WTC11 (cell line): Measurements from ENCODE around the gene CYP11A1.

Source experiments
- CBFB ChIP-seq: sonication (generic); formaldehyde crosslinking; IDR thresholded peaks from 2 replicates; pipeline ENCODE4 v1.8.1; 2022; ENCODE audit warnings: mild to moderate bottlenecking, low read depth, missing genetic modification reagents
- NR1H2 ChIP-seq: sonication (generic); formaldehyde crosslinking; IDR thresholded peaks from 2 replicates; pipeline ENCODE4 v1.9.0; 2021; ENCODE audit warnings: mild to moderate bottlenecking, moderate library complexity, missing genetic modification reagents
- NR2C2 ChIP-seq: sonication (generic); formaldehyde crosslinking; IDR thresholded peaks from 2 replicates; pipeline ENCODE4 v1.8.0; 2022; ENCODE audit warnings: mild to moderate bottlenecking, missing genetic modification reagents
- RELA ChIP-seq: sonication (generic); formaldehyde crosslinking; IDR thresholded peaks from 2 replicates; pipeline ENCODE4 v1.8.1; 2022; ENCODE audit warnings: missing genetic modification reagents, mild to moderate bottlenecking, borderline replicate concordance
- SMAD3 ChIP-seq: sonication (generic); formaldehyde crosslinking; IDR thresholded peaks from 2 replicates; pipeline ENCODE4 v1.8.0; 2022; ENCODE audit warnings: missing genetic modification reagents, mild to moderate bottlenecking, borderline replicate concordance
- SP1 ChIP-seq: sonication (generic); formaldehyde crosslinking; conservative IDR thresholded peaks from 2 replicates; pipeline ENCODE4 v1.8.1; 2022; ENCODE audit warnings: missing genetic modification reagents
- ZNF121 ChIP-seq: sonication (generic); formaldehyde crosslinking; IDR thresholded peaks from 2 replicates; pipeline ENCODE4 v1.8.0; 2023; ENCODE audit warnings: missing genetic modification reagents
- ZNF317 ChIP-seq: sonication (generic); formaldehyde crosslinking; IDR thresholded peaks from 2 replicates; pipeline ENCODE4 v1.8.1; 2023; ENCODE audit warnings: low read depth, mild to moderate bottlenecking, moderate library complexity, missing genetic modification reagents, borderline replicate concordance
- TF ChIP-seq, protein P1 (sequence below): fragments of 200-600 bp; IDR thresholded peaks from 2 replicates; pipeline ENCODE4 v1.8.0; 2022; ENCODE audit warnings: antibody characterized with exemption
- TF ChIP-seq, protein P2 (sequence below): sonication (generic); formaldehyde crosslinking; IDR thresholded peaks from 2 replicates; pipeline ENCODE4 v1.8.0; 2022; ENCODE audit warnings: missing genetic modification reagents
- TF ChIP-seq, protein P3 (sequence below): sonication (generic); formaldehyde crosslinking; IDR thresholded peaks from 2 replicates; pipeline ENCODE4 v1.8.0; 2022; ENCODE audit warnings: mild to moderate bottlenecking, missing genetic modification reagents
- TF ChIP-seq, protein P4 (sequence below): sonication (generic); formaldehyde crosslinking; IDR thresholded peaks from 2 replicates; pipeline ENCODE4 v1.8.1; 2023; ENCODE audit warnings: mild to moderate bottlenecking, missing genetic modification reagents, moderate library complexity
- TF ChIP-seq, protein P5 (sequence below): sonication (generic); formaldehyde crosslinking; conservative IDR thresholded peaks from 2 replicates; pipeline ENCODE4 v1.8.1; 2022; ENCODE audit warnings: mild to moderate bottlenecking, missing genetic modification reagents
- TF ChIP-seq, protein P6 (sequence below): sonication (generic); formaldehyde crosslinking; IDR thresholded peaks from 2 replicates; pipeline ENCODE4 v1.8.1; 2023; ENCODE audit warnings: mild to moderate bottlenecking, missing genetic modification reagents, moderate library complexity

DNA sequence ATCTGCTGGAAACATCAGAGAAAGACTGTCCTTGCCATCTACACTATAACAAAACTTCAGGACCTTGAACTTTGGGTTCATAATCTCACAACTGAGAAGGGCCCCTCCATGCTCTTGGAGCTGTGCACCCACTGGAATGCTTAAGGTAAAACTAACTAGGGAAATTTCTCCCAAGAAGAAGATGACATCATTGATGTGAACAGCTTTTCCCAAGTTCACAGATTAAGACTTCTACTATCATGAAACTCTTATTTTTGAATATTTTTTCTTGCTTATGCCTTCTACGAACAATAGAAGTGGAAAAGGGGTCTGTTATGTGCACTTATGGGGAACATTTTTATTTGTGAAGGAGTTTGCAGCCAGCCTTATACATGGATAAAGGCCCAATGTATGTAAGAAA, 5.0 kb downstream of the CYP11A1 start:
- TF ChIP-seq, protein P1, sequence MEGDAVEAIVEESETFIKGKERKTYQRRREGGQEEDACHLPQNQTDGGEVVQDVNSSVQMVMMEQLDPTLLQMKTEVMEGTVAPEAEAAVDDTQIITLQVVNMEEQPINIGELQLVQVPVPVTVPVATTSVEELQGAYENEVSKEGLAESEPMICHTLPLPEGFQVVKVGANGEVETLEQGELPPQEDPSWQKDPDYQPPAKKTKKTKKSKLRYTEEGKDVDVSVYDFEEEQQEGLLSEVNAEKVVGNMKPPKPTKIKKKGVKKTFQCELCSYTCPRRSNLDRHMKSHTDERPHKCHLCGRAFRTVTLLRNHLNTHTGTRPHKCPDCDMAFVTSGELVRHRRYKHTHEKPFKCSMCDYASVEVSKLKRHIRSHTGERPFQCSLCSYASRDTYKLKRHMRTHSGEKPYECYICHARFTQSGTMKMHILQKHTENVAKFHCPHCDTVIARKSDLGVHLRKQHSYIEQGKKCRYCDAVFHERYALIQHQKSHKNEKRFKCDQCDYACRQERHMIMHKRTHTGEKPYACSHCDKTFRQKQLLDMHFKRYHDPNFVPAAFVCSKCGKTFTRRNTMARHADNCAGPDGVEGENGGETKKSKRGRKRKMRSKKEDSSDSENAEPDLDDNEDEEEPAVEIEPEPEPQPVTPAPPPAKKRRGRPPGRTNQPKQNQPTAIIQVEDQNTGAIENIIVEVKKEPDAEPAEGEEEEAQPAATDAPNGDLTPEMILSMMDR = no peak
- no peak for TF ChIP-seq ZNF317 (CRISPR knock-in tag)
- TF ChIP-seq, protein P2, sequence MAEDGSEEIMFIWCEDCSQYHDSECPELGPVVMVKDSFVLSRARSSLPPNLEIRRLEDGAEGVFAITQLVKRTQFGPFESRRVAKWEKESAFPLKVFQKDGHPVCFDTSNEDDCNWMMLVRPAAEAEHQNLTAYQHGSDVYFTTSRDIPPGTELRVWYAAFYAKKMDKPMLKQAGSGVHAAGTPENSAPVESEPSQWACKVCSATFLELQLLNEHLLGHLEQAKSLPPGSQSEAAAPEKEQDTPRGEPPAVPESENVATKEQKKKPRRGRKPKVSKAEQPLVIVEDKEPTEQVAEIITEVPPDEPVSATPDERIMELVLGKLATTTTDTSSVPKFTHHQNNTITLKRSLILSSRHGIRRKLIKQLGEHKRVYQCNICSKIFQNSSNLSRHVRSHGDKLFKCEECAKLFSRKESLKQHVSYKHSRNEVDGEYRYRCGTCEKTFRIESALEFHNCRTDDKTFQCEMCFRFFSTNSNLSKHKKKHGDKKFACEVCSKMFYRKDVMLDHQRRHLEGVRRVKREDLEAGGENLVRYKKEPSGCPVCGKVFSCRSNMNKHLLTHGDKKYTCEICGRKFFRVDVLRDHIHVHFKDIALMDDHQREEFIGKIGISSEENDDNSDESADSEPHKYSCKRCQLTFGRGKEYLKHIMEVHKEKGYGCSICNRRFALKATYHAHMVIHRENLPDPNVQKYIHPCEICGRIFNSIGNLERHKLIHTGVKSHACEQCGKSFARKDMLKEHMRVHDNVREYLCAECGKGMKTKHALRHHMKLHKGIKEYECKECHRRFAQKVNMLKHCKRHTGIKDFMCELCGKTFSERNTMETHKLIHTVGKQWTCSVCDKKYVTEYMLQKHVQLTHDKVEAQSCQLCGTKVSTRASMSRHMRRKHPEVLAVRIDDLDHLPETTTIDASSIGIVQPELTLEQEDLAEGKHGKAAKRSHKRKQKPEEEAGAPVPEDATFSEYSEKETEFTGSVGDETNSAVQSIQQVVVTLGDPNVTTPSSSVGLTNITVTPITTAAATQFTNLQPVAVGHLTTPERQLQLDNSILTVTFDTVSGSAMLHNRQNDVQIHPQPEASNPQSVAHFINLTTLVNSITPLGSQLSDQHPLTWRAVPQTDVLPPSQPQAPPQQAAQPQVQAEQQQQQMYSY (CRISPR knock-in tag) = no peak
- TF ChIP-seq SMAD3 (CRISPR knock-in tag) = no peak
- no peak for TF ChIP-seq NR2C2
- TF ChIP-seq, protein P3, sequence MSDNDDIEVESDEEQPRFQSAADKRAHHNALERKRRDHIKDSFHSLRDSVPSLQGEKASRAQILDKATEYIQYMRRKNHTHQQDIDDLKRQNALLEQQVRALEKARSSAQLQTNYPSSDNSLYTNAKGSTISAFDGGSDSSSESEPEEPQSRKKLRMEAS (CRISPR knock-in tag) = no peak
- TF ChIP-seq RELA = no peak
- TF ChIP-seq SP1 (CRISPR knock-in tag) = no peak
- no peak for TF ChIP-seq NR1H2 (CRISPR knock-in tag)
- TF ChIP-seq CBFB = no peak
- no peak for TF ChIP-seq ZNF121
- TF ChIP-seq, protein P4, sequence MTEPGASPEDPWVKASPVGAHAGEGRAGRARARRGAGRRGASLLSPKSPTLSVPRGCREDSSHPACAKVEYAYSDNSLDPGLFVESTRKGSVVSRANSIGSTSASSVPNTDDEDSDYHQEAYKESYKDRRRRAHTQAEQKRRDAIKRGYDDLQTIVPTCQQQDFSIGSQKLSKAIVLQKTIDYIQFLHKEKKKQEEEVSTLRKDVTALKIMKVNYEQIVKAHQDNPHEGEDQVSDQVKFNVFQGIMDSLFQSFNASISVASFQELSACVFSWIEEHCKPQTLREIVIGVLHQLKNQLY = no peak
- TF ChIP-seq, protein P5, sequence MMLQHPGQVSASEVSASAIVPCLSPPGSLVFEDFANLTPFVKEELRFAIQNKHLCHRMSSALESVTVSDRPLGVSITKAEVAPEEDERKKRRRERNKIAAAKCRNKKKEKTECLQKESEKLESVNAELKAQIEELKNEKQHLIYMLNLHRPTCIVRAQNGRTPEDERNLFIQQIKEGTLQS (CRISPR knock-in tag) = no peak
- TF ChIP-seq, protein P6, sequence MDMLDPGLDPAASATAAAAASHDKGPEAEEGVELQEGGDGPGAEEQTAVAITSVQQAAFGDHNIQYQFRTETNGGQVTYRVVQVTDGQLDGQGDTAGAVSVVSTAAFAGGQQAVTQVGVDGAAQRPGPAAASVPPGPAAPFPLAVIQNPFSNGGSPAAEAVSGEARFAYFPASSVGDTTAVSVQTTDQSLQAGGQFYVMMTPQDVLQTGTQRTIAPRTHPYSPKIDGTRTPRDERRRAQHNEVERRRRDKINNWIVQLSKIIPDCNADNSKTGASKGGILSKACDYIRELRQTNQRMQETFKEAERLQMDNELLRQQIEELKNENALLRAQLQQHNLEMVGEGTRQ = no peak
